K562 (cell line): ENCODE data around the gene OR10G7. TPM values are rescaled to one million over a fixed set of nuclear protein-coding genes. Genes with fewer than 3 reads are reported as not detected.
A peak's percentile ranks its signal among the peaks of the same experiment; 100 is the strongest.

Experiments used
- ATAC-seq: fragments of 200-7000 bp; cut with Tn5 transposase; 3 replicates; pipeline ENCODE4 v1.9.1; 2020; ENCODE audit warnings: moderate library complexity
- BruUV-seq: library from RNA; stranded (reverse); fragments of 400-500 nt; replicated peaks from 2 replicates; lab custom pipeline; 2021; lab: Mats Ljungman, UMichigan
- CTCF ChIA-PET: fragments of 300-600 bp; formaldehyde crosslinking; extraction: SDS; loops from one replicate; lab custom pipeline; 2021; ENCODE audit warnings: low intra/inter-chr PET ratio; lab: Yijun Ruan, JAX
- POLR2A ChIA-PET: fragments of 300-600, 350-650 bp; sonication (Branson Sonifier 250); formaldehyde crosslinking; extraction: SDS; loops from one replicate; lab custom pipeline; 2021; ENCODE audit warnings: antibody characterized with exemption, inconsistent platforms; lab: Yijun Ruan, JAX
- DNase-seq, 4 experiments: peaks; one replicate each; pipeline versions ENCODE4 v3.0.0 to v3.0.0-alpha.2; 2011 to 2018; ENCODE audit warnings: low spot score in 3 of 4, mixed read lengths in 3 of 4; ENCODE audit errors: extremely low read depth in 1 of 4
- FAIRE-seq: peaks from 2 replicates; lab custom pipeline; 2011; peaks lifted over from hg19 to GRCh38; lab: Jason Lieb, UNC
- H2AFZ ChIP-seq: 2 replicates; pipeline ENCODE4 v1.6.0; 2011; ENCODE audit warnings: low read depth, low read length, control low read depth, inconsistent platforms
- H3K27ac ChIP-seq: fragments of 200-600 bp; 3 replicates; pipeline ENCODE4 v1.8.0; 2011; ENCODE audit warnings: low read depth, mild to moderate bottlenecking, control low read depth, inconsistent platforms, low read length, moderate library complexity, mixed read lengths; ENCODE audit errors: extremely low read depth
- H3K27me3 ChIP-seq, 2 experiments: fragments of 300-600 bp in 1 of 2; 2 replicates in 1 of 2; 3 replicates in 1 of 2; pipeline versions ENCODE4 v1.6.0 to v1.8.0; 2011; ENCODE audit warnings: inconsistent platforms in 2 of 2, low read length in 2 of 2, mild to moderate bottlenecking in 1 of 2, mixed read lengths in 1 of 2, moderate library complexity in 1 of 2; ENCODE audit not compliant: control insufficient read depth in 2 of 2, insufficient read depth in 2 of 2
- H3K36me3 ChIP-seq: fragments of 300-600 bp; 3 replicates; pipeline ENCODE4 v1.8.0; 2011; ENCODE audit warnings: mild to moderate bottlenecking, low read length, inconsistent platforms; ENCODE audit not compliant: control insufficient read depth, insufficient read depth
- H3K4me1 ChIP-seq, 2 experiments: fragments of 200-600 bp in 1 of 2; replicated peaks in 1 of 2; 2 replicates in 1 of 2; 3 replicates in 1 of 2; pipeline versions ENCODE4 v1.5.1 to v1.8.0; 2011; ENCODE audit warnings: inconsistent platforms in 2 of 2, low read length in 2 of 2, mild to moderate bottlenecking in 1 of 2, mixed read lengths in 1 of 2, moderate library complexity in 1 of 2; ENCODE audit not compliant: control insufficient read depth in 2 of 2, insufficient read depth in 2 of 2
- H3K4me2 ChIP-seq: 2 replicates; pipeline ENCODE4 v1.6.1; 2011; ENCODE audit warnings: low read length, control low read depth, inconsistent platforms, mixed read lengths; ENCODE audit not compliant: insufficient read depth
- H3K4me3 ChIP-seq: fragments of 200-600 bp; sonication (generic), shearing (Covaris generic); 2 replicates; pipeline ENCODE4 v1.5.1; 2016; ENCODE audit warnings: control low read depth, inconsistent platforms
- H3K79me2 ChIP-seq: fragments of 200-600 bp; 3 replicates; pipeline ENCODE4 v1.8.0; 2011; ENCODE audit warnings: low read length, inconsistent platforms; ENCODE audit not compliant: control insufficient read depth, insufficient read depth
- H3K9ac ChIP-seq, 2 experiments: 2 replicates each; pipeline versions ENCODE4 v1.6.0 to v1.6.1; 2011; ENCODE audit warnings: low read depth in 2 of 2, low read length in 2 of 2, control low read depth in 1 of 2, inconsistent platforms in 1 of 2, mild to moderate bottlenecking in 1 of 2, mixed read lengths in 1 of 2; ENCODE audit not compliant: insufficient read depth in 1 of 2
- H3K9me1 ChIP-seq: one replicate; pipeline ENCODE4 v1.6.0; 2011; ENCODE audit warnings: inconsistent platforms, mild to moderate bottlenecking, low read length, moderate library complexity; ENCODE audit not compliant: control insufficient read depth, insufficient read depth
- H3K9me3 ChIP-seq: replicated peaks from 2 replicates; pipeline ENCODE4 v1.5.1; 2011; ENCODE audit warnings: low read depth, low read length, inconsistent platforms; ENCODE audit not compliant: control insufficient read depth, insufficient read depth
- H4K20me1 ChIP-seq: replicated peaks from 2 replicates; pipeline ENCODE4 v1.6.1; 2011; ENCODE audit warnings: low read length, inconsistent platforms, mixed read lengths; ENCODE audit not compliant: control insufficient read depth, insufficient read depth
- BRF1 ChIP-seq: IDR thresholded peaks from 3 replicates; pipeline ENCODE4 v1.6.1; 2011; ENCODE audit warnings: borderline replicate concordance, mild to moderate bottlenecking; ENCODE audit not compliant: insufficient read length; ENCODE audit errors: extremely low read depth
- CHCHD3 ChIP-seq: fragments of 250-450 bp; sonication (Bioruptor Pico); IDR thresholded peaks from 2 replicates; pipeline ENCODE4 v2.1.2; 2022; ENCODE audit warnings: mild to moderate bottlenecking
- CHD4 ChIP-seq: fragments of 200-600 bp; sonication (generic); IDR thresholded peaks from 3 replicates; pipeline ENCODE4 v1.6.1; 2012; ENCODE audit warnings: low read depth, mild to moderate bottlenecking, mixed read lengths, low read length, inconsistent platforms; ENCODE audit not compliant: insufficient read depth, insufficient replicate concordance, poor library complexity, severe bottlenecking
- DIDO1 ChIP-seq: fragments of 450-650 bp; IDR thresholded peaks from 2 replicates; pipeline ENCODE4 v1.6.1; 2016; ENCODE audit warnings: low read depth, missing biosample characterization, missing genetic modification characterization
- E2F1 ChIP-seq: sonication (generic); formaldehyde crosslinking; IDR thresholded peaks from 2 replicates; pipeline ENCODE4 v1.8.1; 2023; ENCODE audit warnings: mild to moderate bottlenecking, missing genetic modification reagents, moderate library complexity
- FOSL1 ChIP-seq: fragments of 200-800 bp; sonication (Bioruptor generic); conservative IDR thresholded peaks from 2 replicates; pipeline ENCODE4 v1.6.1; 2016; ENCODE audit warnings: missing genetic modification characterization, missing compliant biosample characterization
- HOMEZ ChIP-seq: fragments of 250-450 bp; sonication (Bioruptor Pico); IDR thresholded peaks from 2 replicates; pipeline ENCODE4 v1.4.0; 2020; ENCODE audit warnings: mild to moderate bottlenecking, moderate library complexity
- RBM17 ChIP-seq: fragments of 200-400 bp; formaldehyde crosslinking; IDR thresholded peaks from 2 replicates; pipeline ENCODE4 v1.6.1; 2017; ENCODE audit warnings: low read depth, mild to moderate bottlenecking, low read length, borderline replicate concordance
- ZC3H4 ChIP-seq: sonication (generic); formaldehyde crosslinking; IDR thresholded peaks from 2 replicates; pipeline ENCODE4 v1.9.0; 2021; ENCODE audit warnings: missing genetic modification reagents, borderline replicate concordance
- WGBS: fragments of 100-300 bp; shearing (Covaris generic); methylation state at CpG from one replicate; pipeline ENCODE4 v1.1.6; 2016; ENCODE audit warnings: low coverage, mixed read lengths; ENCODE audit not compliant: insufficient coverage; ENCODE audit errors: missing lambda C conversion rate; 5-methylcytosine and 5-hydroxymethylcytosine counted together
- in situ Hi-C: fragments of 300-500 bp; cut with MboI; formaldehyde crosslinking; loops from 4 replicates; pipeline ENCODE4 v1.15.0; 2018; ENCODE audit warnings: inconsistent platforms, mixed read lengths
- intact Hi-C: fragments of 100-400 bp; cut with micrococcal nuclease; formaldehyde crosslinking; loops from 2 replicates; pipeline ENCODE4 v1.14.2; 2022
- polyA plus RNA-seq, 8 experiments: library from polyadenylated mRNA; depleted of rRNA in 4 of 8; stranded (reverse) in 5 of 8; unstranded in 3 of 8; fragments of >200 nt; fragmentation: Nextera tagmentation in 2 of 8; fragmentation: Illumina TruSeq in 1 of 8; extraction: Ambion mirVana in 2 of 8; extraction: Trizol in 1 of 8; gene quantifications; 2 replicates each; pipeline versions ENCODE4 v1.2.1 to v1.2.3, GENCODE V29; 2011 to 2014; ENCODE audit warnings: inconsistent platforms in 1 of 8, missing spikeins in 1 of 8
- total RNA-seq, 7 experiments: library from RNA; depleted of rRNA in 6 of 7; stranded (reverse); fragments of >200 nt in 6 of 7; fragmentation: Illumina TruSeq in 2 of 7; extraction: Trizol in 2 of 7; gene quantifications; 2 replicates each; pipeline versions ENCODE4 v1.2.1 to v1.2.3, GENCODE V29; 2011 to 2021; ENCODE audit warnings: low replicate concordance in 1 of 7

OR10G7 gene
- total and polyA plus RNA-seq, 9 of the 15 experiments (the other 6 are each of a cell fraction or from before 2014, with no cell fraction given) = not detected

GRCh38 chr11:124052966-124053365 lies 11.8 kb upstream of the OR10G7 start (continued):
- TF ChIP-seq ZC3H4 (CRISPR knock-in tag) = no peak
- TF ChIP-seq HOMEZ = no peak
- TF ChIP-seq RBM17 = no peak
- no peak for TF ChIP-seq CHCHD3 (CRISPR knock-in tag)
- TF ChIP-seq DIDO1 (tag) = no peak

- intact Hi-C loops (no loop called here), in situ Hi-C loops (loop anchor here (25.0 kb wide), 2 partner anchors 537 to 812 kb away; partner anchors contain the start of gene ROBO3)
- no peak for ATAC-seq
- no peak overlapping the region for H3K27ac ChIP-seq
- BruUV-seq = no TSS peak
- TF ChIP-seq E2F1 (CRISPR knock-in tag) (no peak), FOSL1 (tag) (0 out of 2 replicates have a peak, but pooled peaks have one; percentile 28), BRF1 (no peak), CHD4 (no peak)
- no peak overlapping the region for H3K4me2 ChIP-seq
- H3K79me2 ChIP-seq = no peaks in the 10 kb centered on the region
- H3K9ac ChIP-seq = no peak overlapping the region
- H3K9me3 ChIP-seq = no peaks in the 10 kb centered on the region
- no peak for DNase-seq
- H3K9me1 ChIP-seq = no peaks in the 10 kb centered on the region
- H3K4me3 ChIP-seq = no peak overlapping the region
- CTCF ChIA-PET = no interaction called here
- FAIRE-seq = no peak
- H3K27me3 ChIP-seq = peaks cover 4 to 13% of the 10 kb centered on the region in 2 experiments; a peak in 3 of 5 replicates
- POLR2A ChIA-PET = interaction anchor here (0.7 kb wide), 1 partner anchor 9 kb away, joined by 3 read pairs; the partner anchor contains the start of gene OR10G7
- no peaks in the 10 kb centered on the region for H3K4me1 ChIP-seq
- 0% methylated on average over 1 of the region's 1 CpG for WGBS
- H3K36me3 ChIP-seq = no peaks in the 10 kb centered on the region
- H2AFZ ChIP-seq = no peak overlapping the region
- H4K20me1 ChIP-seq = no peaks in the 10 kb centered on the region
Observed at GRCh38 chr11:124050748-124051147, 9.6 kb upstream of the OR10G7 start.
